ENCODE results near the gene GLT6D1.

GLT6D1 gene

GRCh38 chr9:135579889-135580660 lies 59.3 kb downstream of the GLT6D1 start:
- H4K20me1 ChIP-seq (ENCODE audit: insufficient read depth, low read length), result no peaks in the 10 kb centered on the region
- H2AFZ ChIP-seq (ENCODE audit: low read depth, low read length), result no peak overlapping the region
- H3K4me2 ChIP-seq (ENCODE audit: low read length), result no peak overlapping the region
- H3K27ac ChIP-seq (ENCODE audit: low read length), result no peak overlapping the region
- H3K79me2 ChIP-seq (ENCODE audit: low read length), result no peaks in the 10 kb centered on the region
- H3K27me3 ChIP-seq (ENCODE audit: low read depth, low read length), result no peaks in the 10 kb centered on the region
- no peaks in the 10 kb centered on the region for H3K36me3 ChIP-seq (replicated peaks; ENCODE audit: low read depth, low read length)
- H3K4me3 ChIP-seq (ENCODE audit: low read length), result no peak overlapping the region
- TF ChIP-seq CTCF (IDR thresholded peaks at IDR 0.05; ENCODE audit: low read depth, low read length) (no peak), EZH2phosphoT487 (IDR thresholded peaks at IDR 0.05; ENCODE audit: low read depth) (no peak)
- H3K4me1 ChIP-seq (ENCODE audit: low read length), result no peaks in the 10 kb centered on the region
- no peaks in the 10 kb centered on the region for H3K9me3 ChIP-seq (ENCODE audit: insufficient read depth, low read length)
- no peak overlapping the region for H3K9ac ChIP-seq (ENCODE audit: low read length)

GRCh38 chr9:135579356-135579755 lies 60.0 kb downstream of the GLT6D1 start:
- no peaks in the 10 kb centered on the region for H3K36me3 ChIP-seq (replicated peaks; ENCODE audit: low read depth, low read length)
- no peak overlapping the region for H3K27ac ChIP-seq (ENCODE audit: low read length)
- H3K9me3 ChIP-seq (ENCODE audit: insufficient read depth, low read length), result no peaks in the 10 kb centered on the region
- TF ChIP-seq EZH2phosphoT487 (IDR thresholded peaks at IDR 0.05; ENCODE audit: low read depth) (no peak), CTCF (IDR thresholded peaks at IDR 0.05; ENCODE audit: low read depth, low read length) (no peak)
- H3K27me3 ChIP-seq (ENCODE audit: low read depth, low read length), result no peaks in the 10 kb centered on the region
- H4K20me1 ChIP-seq (ENCODE audit: insufficient read depth, low read length), result no peaks in the 10 kb centered on the region
- H3K4me2 ChIP-seq (ENCODE audit: low read length), result no peak overlapping the region
- H3K4me1 ChIP-seq (ENCODE audit: low read length), result no peaks in the 10 kb centered on the region
- no peak overlapping the region for H2AFZ ChIP-seq (ENCODE audit: low read depth, low read length)
- no peaks in the 10 kb centered on the region for H3K79me2 ChIP-seq (ENCODE audit: low read length)
- H3K9ac ChIP-seq (ENCODE audit: low read length), result no peak overlapping the region
- H3K4me3 ChIP-seq (ENCODE audit: low read length), result no peak overlapping the region

GRCh38 chr9:135577256-135577655 lies 62.1 kb downstream of the GLT6D1 start:
- H3K36me3 ChIP-seq (replicated peaks; ENCODE audit: low read depth, low read length), result no peaks in the 10 kb centered on the region
- H3K4me2 ChIP-seq (ENCODE audit: low read length), result no peak overlapping the region
- no peaks in the 10 kb centered on the region for H3K27me3 ChIP-seq (ENCODE audit: low read depth, low read length)
- H3K27ac ChIP-seq (ENCODE audit: low read length), result no peak overlapping the region
- no peak overlapping the region for H2AFZ ChIP-seq (ENCODE audit: low read depth, low read length)
- no peak overlapping the region for H3K4me3 ChIP-seq (ENCODE audit: low read length)
- no peaks in the 10 kb centered on the region for H3K9me3 ChIP-seq (ENCODE audit: insufficient read depth, low read length)
- no peaks in the 10 kb centered on the region for H3K4me1 ChIP-seq (ENCODE audit: low read length)
- no peaks in the 10 kb centered on the region for H4K20me1 ChIP-seq (ENCODE audit: insufficient read depth, low read length)
- H3K79me2 ChIP-seq (ENCODE audit: low read length), result no peaks in the 10 kb centered on the region
- H3K9ac ChIP-seq (ENCODE audit: low read length), result no peak overlapping the region
- TF ChIP-seq CTCF (IDR thresholded peaks at IDR 0.05; ENCODE audit: low read depth, low read length) (no peak), EZH2phosphoT487 (IDR thresholded peaks at IDR 0.05; ENCODE audit: low read depth) (no peak)

- Histone ChIP-seq H3K4me1 (ENCODE audit: low read length) (no peaks in the 10 kb centered on the region), H3K27me3 (ENCODE audit: low read depth, low read length) (no peaks in the 10 kb centered on the region), H3K79me2 (ENCODE audit: low read length) (no peaks in the 10 kb centered on the region), H3K4me3 (ENCODE audit: low read length) (no peak overlapping the region), H2AFZ (ENCODE audit: low read depth, low read length) (no peak overlapping the region), H3K4me2 (ENCODE audit: low read length) (no peak overlapping the region), H3K9me3 (ENCODE audit: insufficient read depth, low read length) (no peaks in the 10 kb centered on the region), H3K9ac (ENCODE audit: low read length) (no peak overlapping the region), H3K27ac (ENCODE audit: low read length) (no peak overlapping the region), H3K36me3 (replicated peaks; ENCODE audit: low read depth, low read length) (no peaks in the 10 kb centered on the region), H4K20me1 (ENCODE audit: insufficient read depth, low read length) (no peaks in the 10 kb centered on the region)
- TF ChIP-seq EZH2phosphoT487 (IDR thresholded peaks at IDR 0.05; ENCODE audit: low read depth) (no peak), CTCF (IDR thresholded peaks at IDR 0.05; ENCODE audit: low read depth, low read length) (no peak)
Observed at GRCh38 chr9:135575995-135576631, 63.2 kb downstream of the GLT6D1 start.

Measured in OCI-LY3 (cell line).